Astrocyte of the spinal cord (primary cell): ENCODE measurements around the gene EHMT1.

Experiments
- DNase-seq: peaks from one replicate; pipeline ENCODE4 v3.0.0; 2011; ENCODE audit warnings: low read depth, low spot score
- H3K4me3 ChIP-seq: 2 replicates; pipeline ENCODE4 v1.5.1; 2011; ENCODE audit warnings: low read depth, mild to moderate bottlenecking, low read length, moderate library complexity
- in situ Hi-C: cut with HindIII; loops from 2 replicates; pipeline ENCODE4 v1.10.0; 2017; ENCODE audit warnings: low sequenced_read_pairs
- TF ChIP-seq, protein P1 (sequence below): IDR thresholded peaks from 2 replicates; pipeline ENCODE4 v1.5.1; 2012; ENCODE audit warnings: low read depth, mild to moderate bottlenecking, low read length, inconsistent platforms

EHMT1 gene

DNA sequence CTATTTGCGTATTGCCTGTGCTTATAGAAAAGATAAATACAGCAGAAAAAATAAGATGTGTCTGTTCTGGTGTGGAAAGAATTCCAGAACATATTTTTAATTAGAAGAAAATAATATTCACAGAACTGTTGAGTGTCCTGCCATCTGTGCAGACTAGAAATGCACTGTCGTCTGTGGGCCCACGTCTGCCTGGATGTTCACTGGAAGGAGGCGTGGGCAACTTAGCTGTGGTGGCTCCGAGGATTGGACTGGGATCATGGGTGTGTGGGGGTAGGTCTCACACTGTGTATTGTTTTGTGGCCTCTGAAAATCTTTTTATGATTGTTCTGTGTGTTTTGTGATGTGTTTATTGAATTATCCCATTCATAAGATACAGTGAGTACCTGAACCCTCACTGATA, 132.8 kb downstream of the EHMT1 start:
- DNase-seq = no peak
- in situ Hi-C loops = no loop called here
- TF ChIP-seq, protein P1, sequence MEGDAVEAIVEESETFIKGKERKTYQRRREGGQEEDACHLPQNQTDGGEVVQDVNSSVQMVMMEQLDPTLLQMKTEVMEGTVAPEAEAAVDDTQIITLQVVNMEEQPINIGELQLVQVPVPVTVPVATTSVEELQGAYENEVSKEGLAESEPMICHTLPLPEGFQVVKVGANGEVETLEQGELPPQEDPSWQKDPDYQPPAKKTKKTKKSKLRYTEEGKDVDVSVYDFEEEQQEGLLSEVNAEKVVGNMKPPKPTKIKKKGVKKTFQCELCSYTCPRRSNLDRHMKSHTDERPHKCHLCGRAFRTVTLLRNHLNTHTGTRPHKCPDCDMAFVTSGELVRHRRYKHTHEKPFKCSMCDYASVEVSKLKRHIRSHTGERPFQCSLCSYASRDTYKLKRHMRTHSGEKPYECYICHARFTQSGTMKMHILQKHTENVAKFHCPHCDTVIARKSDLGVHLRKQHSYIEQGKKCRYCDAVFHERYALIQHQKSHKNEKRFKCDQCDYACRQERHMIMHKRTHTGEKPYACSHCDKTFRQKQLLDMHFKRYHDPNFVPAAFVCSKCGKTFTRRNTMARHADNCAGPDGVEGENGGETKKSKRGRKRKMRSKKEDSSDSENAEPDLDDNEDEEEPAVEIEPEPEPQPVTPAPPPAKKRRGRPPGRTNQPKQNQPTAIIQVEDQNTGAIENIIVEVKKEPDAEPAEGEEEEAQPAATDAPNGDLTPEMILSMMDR = no peak
- no peak overlapping the region for H3K4me3 ChIP-seq

DNA sequence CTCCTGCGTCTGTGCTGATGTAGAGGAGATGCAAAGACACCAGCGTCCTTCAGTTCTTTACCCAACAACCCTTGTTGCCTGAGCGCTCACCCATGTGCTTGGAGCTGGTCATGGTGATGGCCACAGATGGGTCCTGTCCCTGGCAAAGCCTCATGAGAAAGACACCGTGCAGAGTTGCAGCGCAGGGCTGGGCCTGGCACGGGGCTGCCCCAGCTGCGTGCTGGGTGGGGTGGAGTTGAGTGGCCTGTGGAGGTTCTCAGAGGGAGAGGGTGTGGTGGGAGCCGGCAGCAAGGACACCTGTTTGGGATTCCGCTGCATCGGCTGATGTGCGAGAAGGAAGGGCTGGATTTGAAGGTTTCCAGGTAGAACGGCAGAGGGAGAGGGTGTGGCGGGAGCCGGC, 133.6 kb downstream of the EHMT1 start:
- TF ChIP-seq, protein P1 = no peak
- in situ Hi-C loops = no loop called here

DNA sequence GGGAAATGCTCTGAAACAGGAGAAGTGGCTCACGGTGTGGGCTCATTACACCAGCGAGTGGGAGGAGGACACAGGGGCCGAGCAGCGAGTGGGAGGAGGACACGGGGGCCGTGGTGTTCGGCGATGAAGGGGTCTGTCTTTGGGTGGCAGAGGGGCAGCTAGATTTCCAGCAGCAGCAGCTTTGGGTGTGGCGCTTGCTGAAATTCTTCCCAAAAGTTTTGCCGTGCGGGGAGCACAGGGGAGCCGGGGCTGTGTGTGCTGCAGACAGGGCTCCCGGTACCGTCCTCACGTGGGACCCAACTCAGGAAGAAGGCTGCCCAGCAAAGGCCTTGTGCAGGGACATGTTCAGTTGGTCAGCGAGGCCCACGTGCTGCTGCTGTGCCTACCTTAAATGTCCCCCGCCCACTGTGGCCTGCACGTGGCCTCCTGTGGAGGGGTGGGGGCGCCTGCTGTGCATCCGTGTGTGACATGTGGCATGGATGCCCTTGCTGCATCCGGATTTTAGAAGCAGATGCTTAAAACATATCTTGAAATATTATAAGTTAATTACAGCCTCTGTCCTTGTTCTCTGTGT, 134.5 kb downstream of the EHMT1 start:
- in situ Hi-C loops = no loop called here
- H3K4me3 ChIP-seq = no peak overlapping the region
- DNase-seq = no peak
- TF ChIP-seq, protein P1 = no peak

More for the DNA sequence above, 133.6 kb downstream of the EHMT1 start:
- DNase-seq = no peak
- H3K4me3 ChIP-seq = no peak overlapping the region

DNA sequence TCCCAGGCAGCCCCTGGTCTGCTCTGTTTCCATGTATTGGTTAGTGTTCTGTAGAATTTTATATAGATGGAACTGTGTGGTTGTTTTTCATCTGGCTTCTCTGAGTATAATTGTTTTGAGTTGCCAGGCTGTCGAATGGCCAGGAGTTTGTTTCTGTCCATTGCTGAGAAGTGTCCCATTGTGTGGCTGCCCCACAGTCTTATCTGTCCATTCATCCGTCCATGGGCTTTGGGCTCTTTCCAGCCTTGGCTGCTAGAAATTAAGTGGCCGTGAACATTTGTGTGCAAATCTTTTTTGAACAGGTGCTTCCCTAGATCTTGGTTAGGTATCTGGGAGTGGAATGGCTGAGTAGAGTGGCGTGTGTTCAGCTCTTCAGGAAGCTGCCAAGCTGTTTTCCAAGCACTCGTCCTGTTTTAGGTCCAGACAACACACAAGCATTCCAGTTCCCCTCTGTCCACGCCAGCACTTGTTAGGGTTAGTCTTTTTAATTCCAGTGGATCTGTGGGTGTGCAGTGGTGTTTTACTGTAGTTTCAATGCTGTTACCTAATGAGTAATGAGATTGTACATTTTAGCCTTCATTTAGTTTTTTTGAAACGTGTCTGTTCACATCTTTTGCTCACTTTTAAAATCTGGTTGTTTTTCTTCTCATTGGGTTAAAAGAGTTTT, 136.6 kb downstream of the EHMT1 start:
- TF ChIP-seq, protein P1 = no peak
- in situ Hi-C loops = no loop called here
- no peak for DNase-seq
- no peak overlapping the region for H3K4me3 ChIP-seq

DNA sequence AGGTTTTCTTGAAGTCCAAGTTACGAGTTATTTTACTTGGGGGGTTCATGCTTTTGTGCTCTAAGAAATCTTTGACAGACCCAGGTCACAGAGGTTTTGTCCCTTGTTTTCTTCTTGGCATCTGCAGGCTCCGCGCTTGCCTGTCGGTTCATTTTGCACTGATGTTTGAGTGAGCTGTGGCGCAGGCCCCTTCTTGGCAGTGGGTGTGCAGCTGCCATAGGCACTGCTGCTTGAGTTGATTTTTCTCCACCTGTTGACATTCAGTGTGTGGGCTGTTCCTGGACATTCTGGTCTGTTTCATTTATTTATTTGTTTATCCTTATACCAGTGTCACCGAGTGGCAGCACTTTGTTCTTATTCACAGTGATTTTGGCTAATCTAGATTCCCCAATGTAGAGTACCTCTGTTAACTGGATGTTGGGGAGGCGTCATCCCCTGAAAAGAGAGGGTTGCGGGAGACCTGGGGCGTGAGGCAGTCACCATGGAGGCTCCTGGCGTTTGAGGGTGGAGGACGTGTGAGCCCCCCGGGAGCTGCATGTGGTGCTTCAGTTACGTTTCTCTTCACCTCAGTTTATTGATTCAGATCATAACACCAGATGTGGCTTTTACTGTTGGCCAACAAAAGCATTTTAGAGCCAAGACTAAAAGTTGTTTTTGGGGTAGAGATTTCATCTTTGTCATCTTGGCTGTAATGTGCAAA, 137.4 kb downstream of the EHMT1 start:
- no peak overlapping the region for H3K4me3 ChIP-seq
- no peak for DNase-seq
- in situ Hi-C loops = no loop called here
- TF ChIP-seq, protein P1 = no peak

DNA sequence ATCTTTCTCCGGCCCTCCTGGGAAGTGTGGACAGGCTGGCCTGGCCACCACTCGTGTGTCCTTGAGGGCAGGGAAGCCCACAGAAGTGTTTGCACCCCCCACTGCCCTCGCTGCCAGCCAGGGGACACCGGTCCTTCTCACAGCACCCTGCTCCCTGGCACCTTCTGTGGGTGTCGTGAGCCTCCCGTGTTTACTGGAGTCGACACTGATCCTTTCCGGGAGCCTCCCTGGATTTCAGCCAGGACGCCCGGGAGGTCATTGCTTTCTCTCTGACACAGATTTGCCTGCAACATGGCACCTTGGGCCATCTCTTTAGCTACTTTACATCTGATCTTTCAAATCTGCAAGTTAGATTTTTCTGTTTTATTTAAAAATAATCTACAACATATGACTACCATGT, 138.3 kb downstream of the EHMT1 start:
- no peak for DNase-seq
- in situ Hi-C loops = no loop called here
- TF ChIP-seq, protein P1 = no peak
- no peak overlapping the region for H3K4me3 ChIP-seq
